ENCODE measurements around the gene SEMA6D.

The SEMA6D gene

DNA sequence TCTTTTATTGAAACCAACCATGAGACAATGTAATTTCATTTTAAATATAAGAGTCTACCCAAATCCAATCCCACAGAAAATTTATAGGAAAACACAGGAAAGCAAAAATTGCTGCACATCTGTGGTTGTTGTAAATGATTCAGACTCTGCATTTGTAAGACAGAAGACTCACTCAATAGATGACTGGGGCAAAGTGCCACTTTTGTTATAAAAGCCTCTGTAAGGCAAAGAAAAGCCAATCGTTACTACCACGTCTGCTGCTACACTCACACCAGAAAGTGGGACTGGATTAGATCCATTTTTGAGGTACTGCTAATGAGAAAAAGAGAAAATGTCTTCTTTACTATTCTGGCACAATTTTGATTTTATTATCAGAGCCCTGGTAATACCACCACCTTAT is 74.9 kb downstream of the SEMA6D start:
- no peak for DNase-seq

DNA sequence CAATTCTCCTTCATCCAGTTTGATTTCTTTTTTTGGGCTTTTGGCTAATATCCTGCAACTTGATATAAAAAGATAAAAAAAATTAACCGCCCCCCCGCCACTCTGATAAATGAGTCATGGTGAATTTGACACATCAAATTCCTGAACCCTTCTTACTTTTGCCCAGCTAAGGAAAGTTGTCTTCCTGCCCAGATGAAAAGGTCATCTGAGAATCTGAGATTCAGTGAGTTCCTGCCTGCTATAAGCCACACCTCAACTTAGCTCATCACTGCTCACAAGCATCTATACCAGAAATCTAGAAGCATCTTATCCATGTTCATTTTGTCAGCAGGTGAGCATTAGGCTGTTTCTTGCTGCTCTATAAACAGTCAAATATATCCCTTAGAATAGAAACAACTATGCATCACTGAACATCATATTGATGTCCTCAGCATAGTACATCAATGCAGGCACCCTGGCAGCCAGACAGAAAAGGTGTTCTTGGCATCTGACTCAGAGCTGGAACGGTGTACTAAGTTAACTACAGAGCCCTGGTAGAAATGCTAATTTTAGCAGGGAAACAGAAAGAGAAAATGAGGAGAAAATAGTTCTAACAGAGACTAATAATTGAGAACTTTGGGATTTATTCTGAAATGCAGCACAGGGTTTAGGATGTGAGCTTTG is 77.1 kb downstream of the SEMA6D start:
- no peak for DNase-seq

DNA sequence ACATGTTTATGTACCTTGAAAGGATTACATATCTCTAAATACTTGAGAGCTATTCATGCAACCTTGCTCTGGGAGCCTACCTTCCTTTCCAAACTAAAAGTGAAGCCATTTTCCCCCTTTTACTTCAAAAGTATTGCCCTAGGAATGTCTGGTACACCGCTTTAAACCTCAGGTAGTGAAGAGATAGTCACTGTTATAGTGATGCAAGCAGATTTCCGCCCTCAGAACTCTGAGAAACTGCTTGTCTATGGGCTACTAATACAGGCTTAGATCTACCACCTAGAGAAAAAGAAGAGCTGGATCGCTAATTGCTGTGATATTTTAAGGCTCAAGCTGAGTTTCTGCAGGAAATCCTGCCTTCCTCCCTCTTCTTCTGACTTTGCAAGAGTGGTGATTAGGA is 78.6 kb downstream of the SEMA6D start:
- DNase-seq = no peak

DNA sequence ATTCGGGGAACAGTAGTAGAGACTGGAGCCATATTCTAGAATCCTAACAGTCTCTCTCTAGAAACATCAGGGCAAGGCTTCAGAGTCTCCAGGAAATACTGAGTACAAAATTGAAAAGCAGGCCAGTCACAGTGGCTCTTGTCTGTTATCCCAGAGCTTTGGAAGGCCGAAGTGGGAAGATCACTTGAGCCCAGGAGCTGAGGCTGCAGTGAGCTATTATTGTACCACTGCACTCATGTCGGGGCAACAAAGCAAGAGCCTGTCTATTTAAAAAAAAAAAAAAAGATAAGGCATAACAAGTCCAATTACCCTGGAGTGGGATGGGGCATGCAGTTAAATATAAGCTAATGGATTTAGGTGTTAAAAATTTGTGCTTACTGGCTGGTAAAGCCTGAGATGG is 79.0 kb downstream of the SEMA6D start:
- DNase-seq = no peak

DNA sequence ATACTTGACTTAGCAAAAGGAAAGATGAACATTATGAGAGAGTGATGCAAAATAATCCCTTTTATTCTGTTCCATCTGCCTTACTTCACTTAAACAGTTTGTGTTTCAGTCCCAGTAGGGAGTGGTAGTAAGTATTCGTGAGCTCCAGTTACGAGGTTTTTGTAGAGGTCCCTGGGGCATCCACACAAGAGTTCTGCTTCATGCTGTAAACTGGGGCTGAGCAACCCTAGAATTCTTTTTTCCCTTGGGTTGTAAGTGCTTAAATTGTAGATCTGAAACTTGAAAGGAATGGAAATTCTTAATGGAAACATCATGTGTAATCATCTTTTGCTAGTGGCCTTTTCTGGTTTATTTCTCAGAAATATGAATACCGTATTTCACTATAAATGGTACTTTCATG is 79.5 kb downstream of the SEMA6D start:
- no peak for DNase-seq

DNA sequence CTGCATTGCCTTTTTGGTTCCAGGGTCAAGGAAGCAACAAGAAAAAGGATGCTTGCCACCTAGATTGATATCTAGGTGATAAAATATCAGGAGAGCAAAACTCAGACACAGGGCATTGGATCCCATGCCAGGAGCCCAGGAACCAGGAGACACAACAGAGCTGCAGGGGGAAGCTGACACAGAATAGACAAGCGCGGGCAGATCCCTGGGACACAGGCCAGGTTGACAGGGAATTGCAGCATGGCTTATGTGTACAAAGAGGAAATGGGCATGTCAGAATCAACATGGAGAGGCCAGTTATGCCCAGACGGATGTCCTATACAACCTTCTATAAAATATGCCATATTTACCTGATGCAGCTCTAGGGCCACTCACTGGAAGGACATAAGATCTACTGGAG is 84.2 kb downstream of the SEMA6D start:
- no peak for DNase-seq

DNA sequence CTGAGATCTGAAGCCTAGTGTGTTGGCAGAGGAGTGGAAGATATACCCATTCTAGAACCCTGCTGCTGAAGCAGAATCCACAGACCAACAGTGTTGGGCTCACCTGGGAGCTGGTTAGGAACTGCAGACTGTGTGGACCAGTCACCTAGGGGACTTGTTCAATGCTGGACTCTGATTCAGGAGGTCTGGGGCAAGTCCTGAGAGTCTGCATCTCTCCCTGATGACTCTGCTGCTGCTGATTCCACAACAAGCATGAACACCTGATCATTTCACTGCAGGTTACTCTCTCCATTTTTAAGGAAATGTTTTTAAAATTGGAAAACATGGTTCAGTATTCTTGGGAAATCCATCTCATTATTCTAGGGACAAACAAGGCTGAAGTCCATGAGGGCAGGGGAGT is 84.9 kb downstream of the SEMA6D start:
- DNase-seq = no peak

DNA sequence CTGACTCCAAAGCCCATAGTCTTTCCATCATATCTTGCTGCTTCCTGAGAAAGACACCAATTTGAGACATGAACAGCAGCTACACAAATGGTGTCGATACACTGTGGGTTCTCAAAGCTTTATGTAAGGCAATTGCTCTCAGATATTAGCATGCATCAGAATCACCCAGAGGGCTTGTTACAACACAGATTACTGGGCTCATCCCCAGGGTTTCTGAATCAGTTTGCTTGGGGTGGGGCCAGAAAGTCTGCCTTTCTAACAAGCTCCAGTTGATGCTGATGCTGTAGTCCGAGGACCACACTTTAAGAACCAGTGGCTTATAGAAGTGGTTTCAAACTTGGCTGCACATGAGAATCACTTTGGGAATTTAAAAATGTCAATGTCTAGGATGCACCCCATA is 86.5 kb downstream of the SEMA6D start:
- DNase-seq = no peak

DNA sequence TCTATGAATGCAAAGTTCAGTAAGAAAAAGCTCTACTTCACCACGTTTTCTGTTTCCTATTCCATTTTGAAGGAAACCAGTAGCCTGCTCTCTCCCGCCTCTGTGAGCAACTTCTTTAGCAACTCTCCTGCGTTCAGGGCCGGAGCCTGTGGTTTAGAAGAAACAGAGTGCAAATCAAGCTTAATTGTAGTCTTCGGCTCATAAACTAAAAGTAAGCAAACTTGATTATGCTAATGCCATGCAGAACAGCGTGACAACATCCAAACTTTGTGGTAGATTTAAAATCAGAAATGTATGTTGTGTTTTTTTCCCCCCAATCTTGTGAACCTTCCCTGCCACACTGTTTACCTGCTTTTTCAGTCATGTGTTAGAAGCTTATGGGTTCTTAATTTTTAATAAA is 87.4 kb downstream of the SEMA6D start:
- DNase-seq = no peak

DNA sequence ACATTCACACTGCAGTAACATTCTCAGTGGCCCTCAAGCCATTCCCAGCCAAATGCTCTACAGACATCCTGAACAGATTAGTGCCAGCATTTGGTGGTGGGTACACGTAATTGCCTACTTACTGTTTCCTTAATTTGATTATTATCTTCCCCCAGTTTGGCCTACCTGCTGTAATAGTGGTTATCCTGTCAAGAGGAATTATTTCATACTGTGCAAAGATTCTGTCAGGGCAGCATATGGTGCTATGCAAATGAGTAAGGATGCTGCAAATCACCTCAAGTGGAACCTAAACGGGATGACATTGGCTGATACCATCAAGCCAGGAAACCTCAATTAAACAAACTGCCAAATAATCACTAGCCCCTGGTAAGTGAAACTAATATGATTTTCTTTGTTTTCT is 88.7 kb downstream of the SEMA6D start:
- DNase-seq = no peak

DNA sequence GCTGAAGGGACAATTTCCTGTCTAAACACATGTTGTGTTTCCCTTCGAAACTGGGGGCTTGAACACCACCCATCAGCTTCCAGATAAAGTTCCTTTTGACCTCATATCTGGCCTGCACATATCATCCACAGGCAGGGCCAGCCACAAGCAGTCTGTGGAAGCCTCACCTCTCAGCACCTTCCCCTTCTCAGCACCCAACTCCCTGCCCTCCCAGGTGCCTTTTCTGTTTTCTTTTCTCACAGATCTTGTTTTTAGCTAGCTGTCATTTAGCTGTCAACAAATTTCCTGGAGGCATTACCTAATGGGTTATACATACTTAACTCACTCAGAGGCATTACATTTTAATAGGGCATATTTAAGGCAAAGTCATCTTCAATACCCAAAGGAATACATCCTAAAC is 93.9 kb downstream of the SEMA6D start:
- DNase-seq = no peak

DNA sequence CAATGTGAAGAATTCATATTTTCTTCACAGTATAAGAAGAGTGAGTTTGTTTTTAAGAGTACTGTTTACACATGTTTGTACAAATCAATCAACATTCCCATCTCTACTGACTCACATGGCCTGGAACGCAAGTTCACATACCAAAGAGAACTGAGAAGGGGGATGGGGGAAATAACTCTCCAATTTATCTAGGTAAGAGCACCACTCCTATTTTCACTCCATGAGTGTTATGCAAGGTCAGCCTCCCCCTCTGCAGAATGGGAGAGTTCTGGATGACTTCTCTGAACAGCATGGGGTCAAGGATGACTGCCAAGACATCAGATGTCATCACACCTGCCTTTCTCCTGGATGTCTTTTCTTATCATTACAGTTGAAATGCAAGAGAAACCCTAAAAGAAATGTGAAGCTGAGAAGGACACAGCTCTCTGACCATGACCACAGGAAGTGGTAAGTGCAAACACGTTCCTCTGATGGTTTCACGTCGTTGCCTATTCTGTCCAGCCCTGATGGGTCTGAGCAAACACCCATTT is 95.2 kb downstream of the SEMA6D start:
- no peak for DNase-seq

DNA sequence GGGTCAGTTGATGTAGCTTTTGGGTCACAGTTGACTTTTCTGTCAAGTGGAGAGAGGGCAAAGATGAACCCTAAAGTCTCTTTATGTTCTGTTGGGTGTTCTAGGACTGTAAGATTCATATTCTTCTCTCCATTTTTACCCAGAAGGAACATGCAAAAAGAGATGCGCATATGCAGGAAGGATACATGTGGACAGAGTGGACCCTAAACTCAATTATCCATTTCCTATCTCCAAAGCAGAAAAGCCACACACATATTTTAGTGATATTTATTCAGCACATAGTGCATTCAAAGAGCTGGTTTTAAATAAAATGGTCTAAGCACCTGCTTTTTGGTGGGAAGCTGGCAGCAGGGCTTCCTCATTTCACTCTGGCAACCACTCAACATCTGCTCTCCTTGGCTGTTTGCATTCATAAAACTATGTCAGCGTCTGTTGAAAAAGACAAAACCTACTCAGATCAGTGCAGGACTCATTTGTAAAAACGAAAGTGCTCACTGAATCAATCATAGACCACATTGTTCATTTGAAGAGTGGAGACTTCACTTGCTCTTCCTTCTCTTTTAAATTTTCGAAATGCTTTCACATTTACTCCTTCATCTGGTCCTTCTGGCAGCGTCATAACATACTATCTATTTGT is 96.6 kb downstream of the SEMA6D start:
- no peak for DNase-seq

DNA sequence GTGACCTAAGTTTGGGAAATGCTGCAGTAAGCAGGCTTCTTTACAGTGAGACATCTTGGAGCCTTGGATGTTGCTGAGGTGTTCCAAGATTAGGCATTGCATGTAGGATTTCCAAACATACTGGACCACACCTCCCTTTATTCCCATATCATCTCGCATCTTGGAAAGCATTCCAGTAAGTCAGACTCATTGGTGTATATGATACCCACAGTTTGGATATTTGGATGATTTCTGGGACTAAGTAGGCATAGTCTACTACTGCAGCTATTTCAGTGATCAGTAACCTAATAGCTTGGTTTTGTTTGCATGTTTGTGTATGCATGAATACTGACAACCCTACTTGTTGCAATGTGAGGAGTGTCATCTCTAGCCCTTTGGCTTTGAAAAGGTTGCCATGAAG is 97.3 kb downstream of the SEMA6D start:
- no peak for DNase-seq

DNA sequence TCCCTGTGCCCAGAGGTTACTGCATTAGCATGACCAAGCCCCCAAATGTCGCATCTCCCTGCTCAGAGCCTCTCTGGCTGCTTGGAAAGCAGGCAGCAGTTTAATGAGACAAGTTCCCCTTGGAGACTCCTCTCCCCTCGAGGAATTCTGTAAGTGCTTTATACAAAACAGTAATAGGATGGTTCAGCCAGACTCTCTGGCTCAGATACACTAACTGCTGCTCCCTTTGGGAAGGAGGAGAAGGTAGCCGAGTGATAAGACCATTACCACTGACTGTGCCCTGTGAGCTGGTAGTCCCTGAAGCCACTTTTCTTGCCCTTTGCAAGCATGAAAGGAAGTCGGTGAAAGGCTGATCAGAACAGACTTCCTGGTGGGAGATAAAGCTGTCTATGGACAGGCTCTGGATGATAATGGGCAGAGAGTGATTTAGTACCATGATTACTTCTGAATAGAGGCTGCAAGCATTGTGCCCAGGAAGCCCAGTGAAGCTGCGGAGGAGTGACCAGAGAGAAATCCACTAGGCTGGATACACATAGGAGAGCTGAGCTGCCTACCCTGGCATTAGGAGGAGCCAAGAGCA is 100.8 kb downstream of the SEMA6D start:
- no peak for DNase-seq

DNA sequence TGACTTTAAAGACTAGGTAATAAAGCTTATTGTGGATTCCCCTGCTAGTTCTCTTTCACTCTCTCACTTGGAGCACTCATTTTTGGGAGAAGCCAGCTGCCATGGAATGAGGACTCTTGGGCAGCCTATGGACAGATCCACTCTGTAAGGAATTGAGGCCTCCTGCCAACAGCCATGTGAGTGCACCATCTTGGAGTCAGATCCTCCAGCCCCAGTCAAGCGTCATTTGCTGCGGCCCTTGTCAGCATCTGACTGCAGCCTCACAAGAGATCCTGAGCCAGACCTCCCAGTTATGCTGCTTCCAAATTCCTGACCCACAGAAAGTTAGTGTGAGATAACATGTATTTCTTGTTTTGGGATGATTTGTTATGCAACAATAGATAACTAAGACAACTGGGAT is 101.9 kb downstream of the SEMA6D start:
- no peak for DNase-seq

DNA sequence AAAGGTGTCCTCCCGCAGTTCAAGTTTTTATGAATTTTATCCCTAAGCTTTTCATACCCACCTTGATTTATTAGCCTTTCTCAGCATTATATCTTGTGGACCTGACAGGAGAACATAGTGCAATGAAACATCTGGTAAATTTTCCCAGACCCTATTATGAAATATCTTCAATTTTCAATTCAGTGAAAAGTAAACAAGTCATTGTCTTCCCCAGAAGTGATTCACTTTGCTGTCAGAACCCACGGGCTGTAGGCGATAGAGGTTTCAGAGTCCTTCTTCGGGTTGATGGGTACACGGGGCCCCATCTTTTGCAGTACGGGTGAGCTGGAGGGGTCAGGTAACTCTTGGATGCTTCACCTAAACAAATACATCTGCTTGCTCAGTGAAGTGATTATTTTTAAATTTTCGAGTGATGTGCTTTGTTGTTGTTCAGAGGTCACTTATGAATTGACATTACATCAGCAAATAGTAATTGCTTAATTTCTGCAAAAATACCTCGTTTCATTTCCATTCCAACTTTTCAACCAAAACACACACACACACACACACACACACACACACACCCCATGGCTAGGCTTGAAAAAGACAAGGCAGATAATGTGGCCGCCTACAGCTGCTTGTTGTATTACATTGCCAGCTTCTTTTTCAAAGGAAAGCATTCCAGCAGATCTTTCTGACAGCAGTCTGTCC is 102.9 kb downstream of the SEMA6D start:
- DNase-seq = no peak

DNA sequence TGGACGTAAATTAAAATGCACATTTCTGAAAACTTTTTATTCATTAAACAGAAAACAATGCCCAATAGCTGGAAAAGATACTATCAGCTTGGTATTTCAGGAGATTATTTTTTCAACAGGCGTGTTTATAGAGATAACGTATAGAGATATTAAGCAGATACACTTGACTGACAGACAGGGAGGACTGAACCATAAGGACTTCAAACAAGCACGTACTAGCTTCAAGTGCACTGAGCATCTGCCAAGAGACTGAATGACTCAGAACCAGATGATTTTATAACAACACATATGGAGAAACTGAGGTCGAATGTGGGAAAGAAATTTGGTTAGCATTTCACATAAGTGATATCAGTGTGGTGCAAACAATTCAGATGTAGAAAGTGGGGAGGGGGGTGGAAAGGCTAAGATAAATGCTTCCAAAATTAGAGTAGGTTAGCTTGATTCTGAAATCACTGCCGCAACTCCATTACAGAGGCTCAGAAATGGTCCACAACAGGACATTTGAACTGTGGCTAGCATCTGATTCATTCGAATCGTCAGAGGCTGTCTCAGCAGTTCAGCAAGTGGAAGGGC is 103.5 kb downstream of the SEMA6D start:
- no peak for DNase-seq

DNA sequence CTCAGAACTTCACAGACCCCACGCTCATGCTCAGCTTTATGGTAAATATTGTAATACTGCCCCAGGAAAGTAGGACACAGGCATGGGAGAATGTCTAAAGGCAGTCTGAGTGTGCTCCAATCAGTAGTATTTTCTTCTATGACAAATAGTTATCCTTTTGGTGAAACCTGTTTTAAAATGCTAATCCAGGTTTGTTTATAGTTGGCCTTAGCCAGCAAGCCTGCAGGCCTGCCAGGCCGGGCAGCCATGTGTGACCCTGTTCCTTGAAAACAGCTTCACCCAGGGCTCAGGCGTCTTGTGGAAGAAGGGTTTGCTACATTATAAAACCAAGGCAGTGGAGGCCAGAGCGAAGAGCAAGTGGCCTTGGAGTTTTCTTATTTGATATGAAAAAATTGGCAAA is 104.7 kb downstream of the SEMA6D start:
- DNase-seq = no peak

Data from central memory CD4-positive, alpha-beta T cell (primary cell).